HG02798 (cell line): ENCODE results near the gene ADA.
A peak's percentile ranks its signal among the peaks of the same experiment; 100 is the strongest.

Experiments used
- ATAC-seq: cut with Tn5 transposase; IDR thresholded peaks from one replicate; pipeline ENCODE4 v1.9.1; 2021; ENCODE audit warnings: mild to moderate bottlenecking; ENCODE audit not compliant: unreplicated experiment, poor library complexity

Gene ADA

DNA sequence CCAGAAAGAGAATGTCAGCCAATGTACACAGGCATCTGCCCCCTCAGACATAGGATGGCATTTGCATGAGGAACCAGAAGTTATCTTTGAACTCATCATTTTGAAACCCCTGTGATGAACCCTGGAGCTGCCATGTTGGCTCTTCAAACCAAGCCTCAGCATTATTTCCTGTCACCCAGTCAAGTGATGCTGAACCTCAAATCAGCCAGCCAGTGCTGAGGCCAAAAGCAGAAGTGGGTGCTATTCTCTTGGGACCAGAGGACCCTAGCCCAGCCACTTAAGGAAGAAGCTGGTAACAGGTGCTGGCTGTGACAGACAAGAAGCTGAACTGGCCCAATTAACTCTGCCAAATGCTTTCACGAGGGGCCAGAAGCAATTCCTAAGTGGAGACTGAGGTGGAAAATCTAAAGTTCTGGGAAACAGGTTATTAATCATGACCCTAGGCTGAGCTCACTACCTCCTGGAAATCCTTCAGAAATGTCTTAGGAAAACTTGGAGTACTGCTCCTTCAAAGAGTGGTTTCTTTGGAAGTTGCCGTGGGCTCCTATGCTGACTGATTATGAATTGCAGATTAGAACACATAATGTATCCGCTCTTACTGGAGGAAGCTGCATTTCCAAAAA lies 65.1 kb downstream of the ADA start:
- ATAC-seq: peak; percentile 62

DNA sequence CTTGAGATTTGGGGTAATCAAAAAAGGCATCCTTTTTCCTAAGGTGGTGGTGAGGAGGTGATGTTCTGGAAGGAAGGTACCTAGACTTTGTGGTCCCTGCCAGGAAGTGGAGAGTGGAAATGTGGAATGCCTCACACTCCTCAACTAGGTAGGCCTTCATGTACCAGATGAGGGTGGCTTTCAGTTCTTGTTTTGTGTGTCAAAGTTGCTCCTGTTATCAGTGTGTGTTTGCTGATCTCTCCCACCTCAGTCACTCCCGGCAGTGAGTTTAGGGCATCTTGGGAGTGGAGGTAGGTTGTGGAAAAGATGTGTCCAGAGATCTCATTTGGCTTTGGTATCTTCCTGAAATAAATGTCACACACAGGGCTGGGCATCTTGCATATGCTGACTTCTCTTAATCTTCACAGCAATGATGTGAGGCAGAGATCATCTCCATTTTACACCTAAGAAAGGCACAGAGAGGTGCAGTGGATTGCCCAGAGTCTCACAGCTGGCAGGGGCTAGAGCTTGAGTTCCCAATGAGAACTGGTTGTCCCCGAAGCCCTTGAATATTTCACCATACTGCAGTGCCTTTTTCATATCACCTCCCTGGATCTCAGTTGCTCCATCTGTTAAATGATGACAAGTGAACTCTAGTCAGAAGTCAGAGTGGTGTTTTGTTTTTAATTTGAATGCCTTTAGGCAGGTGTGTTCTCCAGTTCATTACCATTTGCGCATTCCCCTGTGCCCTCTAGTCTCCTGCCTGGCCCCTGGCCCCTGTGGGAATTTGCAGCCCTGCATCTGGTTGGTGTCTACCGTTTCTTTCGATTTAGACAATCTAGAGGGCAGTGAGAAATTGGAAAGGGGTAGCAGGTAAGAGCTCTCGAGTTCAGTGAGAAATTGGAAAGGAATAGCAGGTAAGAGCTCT lies 66.2 kb downstream of the ADA start:
- ATAC-seq: no peak

DNA sequence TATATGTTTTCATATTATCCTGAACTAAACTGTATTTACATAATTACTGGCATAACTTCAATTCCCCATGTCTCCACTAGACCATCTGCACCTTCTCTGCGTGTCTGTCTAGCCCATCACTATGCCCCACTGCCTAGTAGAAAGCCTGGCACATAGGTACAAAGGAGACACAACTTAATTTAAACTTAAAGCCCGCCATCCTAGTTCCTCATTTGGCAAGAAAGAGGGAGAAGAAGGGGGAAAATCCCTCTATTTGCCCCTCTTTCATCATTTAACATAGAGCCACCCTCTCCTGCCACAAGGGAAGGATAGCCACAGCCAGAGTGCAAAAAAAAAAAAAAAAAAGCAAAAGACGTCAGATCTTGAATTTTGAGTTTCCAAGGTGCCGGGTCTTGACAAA lies 67.3 kb downstream of the ADA start:
- no peak for ATAC-seq

DNA sequence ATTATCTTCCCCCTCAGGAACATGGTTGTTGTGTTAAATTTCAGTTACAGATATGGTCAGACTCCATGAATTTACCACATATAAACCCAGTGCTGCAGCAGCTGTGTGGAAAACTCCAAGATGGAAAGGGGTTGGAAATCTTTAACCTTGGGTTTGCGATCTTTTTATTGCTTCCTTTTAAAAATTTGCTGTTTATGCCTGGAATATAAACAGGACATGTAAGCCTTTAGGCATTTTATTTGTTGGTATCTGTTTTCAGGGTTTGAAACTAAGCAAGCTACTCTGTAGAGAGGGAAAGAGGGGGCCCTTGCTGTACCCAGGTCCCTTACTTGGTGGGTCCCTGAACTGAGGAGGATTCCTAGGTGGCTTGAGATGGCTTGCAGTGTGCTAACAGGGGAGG lies 68.3 kb downstream of the ADA start:
- ATAC-seq: no peak

DNA sequence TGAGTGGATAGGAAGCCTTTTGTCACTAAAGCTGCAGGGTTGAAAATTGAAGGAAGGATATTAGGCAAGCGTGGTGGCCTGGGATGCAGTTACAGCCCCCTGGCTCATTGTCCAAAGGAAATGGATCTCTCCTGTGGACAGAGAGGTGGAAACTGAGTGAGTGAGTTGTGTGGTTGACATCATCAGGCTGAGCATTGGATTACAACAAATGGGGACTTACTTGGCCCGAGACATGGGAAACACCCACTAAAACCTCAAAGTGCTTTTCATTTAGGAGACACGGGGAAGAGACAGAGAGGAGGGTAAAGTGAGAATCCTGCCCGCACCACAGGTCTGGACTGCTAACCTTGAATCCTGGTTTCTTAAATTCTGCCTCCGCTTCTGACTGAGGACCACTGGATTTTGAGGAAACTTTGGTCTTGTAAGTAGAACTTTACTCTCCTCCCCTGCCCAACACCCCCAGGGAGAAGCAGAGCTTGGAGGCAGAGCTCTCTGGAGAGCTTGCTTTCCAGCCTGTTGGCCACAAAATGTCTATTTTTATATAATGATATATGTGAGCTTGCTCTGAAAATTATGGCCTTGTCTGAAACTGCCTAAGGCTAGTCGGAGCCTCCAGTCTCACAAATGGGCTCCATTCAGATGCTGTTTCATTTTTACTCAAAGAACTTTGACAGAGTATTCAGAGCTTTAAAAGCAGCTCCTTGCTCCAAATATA lies 69.0 kb downstream of the ADA start, which contains the start of gene PKIG:
Gene PKIG (plus strand): TSS at position 269 of the 715 bp plus-strand sequence. CDS start 31,978 bp downstream, outside the sequence.
- no peak for ATAC-seq

DNA sequence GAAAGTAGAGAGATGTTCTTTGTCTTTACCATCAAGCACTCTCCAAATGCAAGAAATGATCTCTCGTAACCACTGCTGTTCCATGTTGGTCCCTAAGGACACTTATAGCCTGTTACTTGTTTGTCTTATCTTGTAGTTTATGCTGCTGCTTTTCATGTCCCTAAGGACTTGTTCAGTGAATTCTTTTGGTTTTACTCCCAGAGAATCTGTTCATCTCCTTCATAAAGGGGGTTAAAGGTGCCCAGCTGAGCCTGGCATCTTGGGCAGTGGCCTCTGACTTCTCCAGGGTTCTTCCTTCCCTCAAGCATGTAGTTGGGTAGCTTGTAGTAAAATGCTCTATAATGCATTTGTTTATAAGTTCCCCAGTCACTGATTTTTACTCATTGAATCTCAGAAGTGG lies 70.0 kb downstream of the ADA start:
- ATAC-seq: no peak

DNA sequence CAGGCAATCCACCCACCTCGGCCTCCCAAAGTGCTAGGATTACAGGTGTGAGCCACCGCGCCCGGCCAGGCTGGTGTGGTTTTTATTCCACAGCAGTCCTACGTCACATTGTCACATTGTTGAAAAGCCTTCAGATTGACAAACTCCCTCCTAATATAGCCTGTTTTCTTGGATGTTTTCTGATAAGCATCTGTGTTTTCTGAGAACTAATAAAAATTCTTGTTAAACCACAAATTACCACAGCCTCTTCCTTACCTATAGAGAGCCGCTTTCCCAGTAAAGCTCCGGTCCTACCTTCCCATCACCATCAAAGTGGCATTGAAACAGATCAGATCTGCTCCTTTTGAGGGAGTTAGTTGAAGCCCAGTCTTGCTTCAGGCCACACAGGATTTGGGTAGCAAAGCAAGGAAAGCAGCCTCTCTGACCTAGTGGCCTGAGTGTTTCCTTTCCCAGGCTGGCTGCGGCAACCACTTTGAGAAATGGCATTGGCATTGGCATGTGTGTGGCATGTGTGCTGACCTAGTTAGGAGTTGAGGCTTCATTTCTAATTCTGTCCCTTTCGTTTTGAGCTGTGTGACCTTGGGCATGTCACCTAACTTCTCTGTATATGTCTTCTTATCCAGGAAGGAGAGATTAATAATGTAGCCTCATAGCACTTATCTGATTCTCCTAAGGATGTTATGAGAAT lies 70.8 kb downstream of the ADA start:
- ATAC-seq: no peak

DNA sequence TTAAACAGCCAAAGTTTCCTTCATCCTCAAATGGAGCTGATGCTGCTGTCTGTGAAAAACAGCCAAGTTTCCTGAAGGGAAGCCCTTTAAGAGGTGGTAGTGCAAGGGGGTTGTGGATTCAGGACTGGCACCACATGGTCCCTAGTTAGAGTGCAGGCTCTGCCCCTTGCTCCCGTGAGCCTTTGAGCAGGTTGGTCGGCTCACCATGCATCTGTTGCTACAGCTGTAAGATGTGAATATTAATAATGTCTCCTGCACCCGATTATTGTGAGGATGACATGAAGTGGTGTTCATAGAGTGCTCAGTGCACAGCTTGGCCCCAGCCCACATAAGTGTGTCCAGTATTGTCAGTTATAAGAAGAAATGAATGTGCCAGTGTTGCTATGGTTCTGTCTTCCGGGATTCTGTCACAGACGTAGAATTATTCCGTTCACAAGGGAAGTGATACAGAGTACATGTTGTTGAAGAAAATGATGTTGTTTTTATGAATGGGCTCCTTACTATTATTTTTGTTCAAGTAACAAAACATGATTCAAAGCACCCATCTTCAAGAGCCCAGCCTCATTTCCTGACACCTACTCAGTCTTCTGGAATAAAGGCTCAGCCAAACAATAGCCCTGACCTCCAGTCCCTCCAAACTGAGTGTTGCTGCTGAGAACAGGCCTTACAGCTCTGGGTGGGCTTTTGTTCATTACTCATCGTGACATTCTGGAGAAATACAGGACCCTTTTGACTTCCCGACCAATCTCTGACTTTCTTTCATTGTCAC lies 72.0 kb downstream of the ADA start:
- ATAC-seq: no peak

DNA sequence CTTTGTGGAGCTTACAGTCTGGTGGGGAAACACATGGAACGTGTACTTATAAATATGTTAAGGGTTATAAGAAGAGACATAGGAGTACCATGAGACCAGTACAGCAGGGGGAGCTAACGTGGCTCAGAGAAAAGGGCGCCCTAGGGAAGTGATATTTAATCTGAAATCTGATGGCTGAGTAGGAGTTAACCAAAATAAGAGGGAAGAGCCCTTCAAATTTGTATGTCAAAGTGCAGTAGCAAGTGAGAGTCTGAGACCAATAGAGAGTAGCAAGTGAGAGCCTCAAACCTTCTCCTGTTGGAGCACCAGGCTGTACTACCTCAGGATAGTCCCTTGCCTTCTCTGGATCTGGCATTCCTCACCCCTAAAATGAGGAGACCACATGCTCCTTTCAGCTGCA lies 75.2 kb downstream of the ADA start:
- ATAC-seq: no peak

DNA sequence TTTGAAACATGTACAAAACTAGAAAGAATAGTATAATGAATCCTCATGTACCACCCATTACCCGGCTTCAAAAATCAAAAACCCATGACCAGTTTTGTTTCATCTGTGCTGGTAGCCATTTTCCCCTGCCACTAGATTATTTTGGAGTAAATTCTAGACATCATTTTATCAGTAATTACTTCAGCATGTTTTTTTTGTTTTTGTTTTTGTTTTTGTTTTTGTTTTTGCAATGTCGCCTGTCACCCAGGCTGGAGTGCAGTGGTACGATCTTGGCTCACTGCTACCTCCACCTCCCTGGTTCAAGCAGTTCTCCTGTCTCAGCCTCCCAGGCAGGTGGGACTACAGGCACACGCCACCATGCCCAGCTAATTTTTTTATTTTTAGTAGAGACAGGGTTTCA lies 77.1 kb downstream of the ADA start:
- no peak for ATAC-seq

DNA sequence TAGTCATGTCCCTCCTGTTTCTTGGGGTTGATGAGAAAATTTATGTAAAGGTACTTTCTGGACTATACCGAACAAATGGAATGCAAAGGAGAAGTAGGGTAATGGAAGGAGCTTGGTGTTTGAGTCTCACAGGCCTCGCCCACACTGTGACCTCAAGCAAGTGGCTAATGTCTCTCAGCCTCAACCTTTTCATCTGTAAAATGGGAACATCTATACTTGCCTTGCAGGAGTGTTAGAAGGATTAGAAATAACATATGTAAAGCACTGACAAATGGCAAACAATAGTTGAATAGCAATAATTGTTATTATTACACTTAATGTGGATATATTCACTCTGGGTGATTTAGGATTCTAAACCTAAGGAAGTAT lies 78.0 kb downstream of the ADA start:
- ATAC-seq: no peak

DNA sequence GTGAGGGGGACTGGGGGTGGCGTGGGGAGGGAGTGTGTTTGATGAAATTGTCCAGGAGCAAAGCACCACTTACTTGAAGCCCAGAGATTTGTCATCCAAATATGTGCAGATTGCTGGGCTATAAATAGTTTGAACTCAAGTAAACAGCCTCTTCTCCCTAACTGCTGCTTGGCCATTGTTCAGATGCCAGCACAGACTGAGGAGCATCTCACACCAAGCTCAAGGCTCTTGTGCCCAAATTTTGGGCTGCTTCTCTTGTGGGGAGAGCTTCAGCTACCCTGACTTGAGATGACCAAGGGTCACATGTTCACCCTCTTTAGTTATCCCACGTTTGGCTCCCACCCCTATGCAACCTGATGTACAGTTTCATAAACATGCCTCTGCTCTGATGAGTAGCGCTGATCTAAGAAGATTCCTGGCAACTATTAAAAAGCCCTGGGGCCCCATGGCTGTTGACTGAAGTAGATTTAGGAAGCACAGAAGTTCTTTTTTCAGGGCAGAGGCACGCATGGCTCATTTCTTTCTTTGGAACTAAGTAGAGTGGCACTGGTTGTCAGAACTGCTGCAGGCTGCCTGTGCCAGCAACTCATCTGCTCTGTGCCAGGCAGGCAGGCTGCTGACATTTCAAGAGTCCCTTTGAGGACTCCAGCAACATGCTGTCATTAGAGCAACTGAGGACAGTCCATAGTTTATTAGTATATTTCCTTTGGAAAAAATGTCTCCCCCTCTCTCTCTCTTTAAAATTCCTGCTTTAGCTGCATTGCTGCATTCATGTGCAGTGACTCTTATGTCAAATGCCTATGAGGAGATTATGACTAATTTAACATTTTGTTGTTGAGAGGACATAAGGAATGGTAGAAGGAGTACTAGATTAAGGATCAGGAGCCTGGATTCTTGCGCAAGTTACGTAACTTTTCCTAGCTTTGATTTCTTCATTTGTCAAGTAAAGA lies 78.7 kb downstream of the ADA start:
- ATAC-seq: no peak

DNA sequence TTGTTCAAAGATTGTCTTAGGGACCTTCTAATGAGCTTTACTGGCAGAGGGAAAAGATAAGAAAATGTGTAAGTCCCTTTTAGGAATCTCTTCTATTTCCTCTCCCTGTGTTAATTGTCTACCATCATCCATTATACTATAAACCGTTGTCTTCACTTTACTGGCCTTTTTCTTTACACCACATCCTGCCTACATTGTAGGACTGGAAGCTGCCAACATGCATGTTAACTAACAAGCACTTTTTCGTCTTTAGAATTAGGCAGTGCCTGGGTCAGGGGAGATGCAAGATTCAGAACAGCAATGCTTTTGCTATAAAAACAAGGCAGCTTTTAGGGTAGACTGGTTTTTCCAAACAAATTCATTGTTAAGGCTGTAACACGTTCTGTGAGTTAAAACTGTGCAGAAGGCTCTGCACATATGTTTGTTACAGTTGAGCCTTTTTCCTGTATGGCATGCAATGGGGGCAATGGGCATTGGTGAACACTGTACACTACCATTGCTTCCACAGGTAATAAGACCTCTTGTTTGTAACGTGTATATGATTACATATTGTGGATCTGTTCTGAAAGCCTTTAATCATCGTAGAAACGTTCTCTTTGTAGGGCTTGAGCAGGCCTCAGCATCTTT lies 80.0 kb downstream of the ADA start:
- ATAC-seq: no peak

DNA sequence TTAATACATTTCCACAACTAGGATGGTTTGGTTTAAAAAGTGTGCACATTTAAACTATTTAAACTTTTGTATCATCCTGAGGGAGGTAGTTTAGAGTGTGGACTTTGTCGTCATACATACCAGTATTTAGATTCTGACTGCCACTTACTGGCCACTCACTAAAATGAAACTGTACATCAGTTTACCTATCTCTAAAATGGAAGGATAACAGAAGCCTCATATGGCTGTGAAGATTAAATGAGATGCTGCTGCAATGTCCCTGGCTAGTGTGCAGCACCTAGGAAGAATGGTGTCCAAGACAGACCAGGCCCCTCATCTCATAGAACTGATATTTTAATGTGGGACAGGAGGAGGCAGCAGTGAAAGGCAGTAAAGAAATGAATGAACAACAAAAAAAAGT lies 81.1 kb downstream of the ADA start:
- no peak for ATAC-seq
